Iris pigment epithelial cell (primary cell): ENCODE data around the gene ASPG.
"Not testable (repeated sequence)": the region's sequence is repeated elsewhere in the genome, so short reads cannot be mapped to it uniquely, and the experiment has no call there.

Experiments
- DNase-seq: peaks from one replicate; pipeline ENCODE4 v3.0.0-alpha.2; 2011; ENCODE audit warnings: low read depth

Gene ASPG

GRCh38 chr14:104147346-104148125 is 62.0 kb downstream of the ASPG start:
- DNase-seq: no peak

- no peak for DNase-seq
Observed at GRCh38 chr14:104148433-104149277, 63.2 kb downstream of the ASPG start.

DNA sequence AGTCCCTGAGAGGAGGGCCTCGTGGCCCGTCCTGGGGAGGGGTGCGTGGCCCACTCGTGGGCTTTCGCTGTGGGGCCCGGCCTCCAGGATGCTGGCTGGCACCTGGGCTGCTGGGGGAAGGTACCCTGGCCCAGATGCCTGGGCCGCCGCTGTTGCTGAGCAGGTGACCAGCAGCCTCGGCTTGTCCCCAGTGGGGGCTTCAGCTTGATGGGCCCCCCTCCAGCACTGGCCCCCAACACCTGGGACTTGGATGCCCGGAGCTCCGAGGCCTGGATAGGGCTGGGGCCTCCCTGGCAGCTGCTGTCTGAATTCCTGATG is 63.7 kb downstream of the ASPG start:
- DNase-seq: no peak

GRCh38 chr14:104149617-104150135 is 64.2 kb downstream of the ASPG start:
- peak; percentile 47 for DNase-seq

GRCh38 chr14:104150136-104151025 is 64.9 kb downstream of the ASPG start:
- DNase-seq: peak; percentile 67

DNA sequence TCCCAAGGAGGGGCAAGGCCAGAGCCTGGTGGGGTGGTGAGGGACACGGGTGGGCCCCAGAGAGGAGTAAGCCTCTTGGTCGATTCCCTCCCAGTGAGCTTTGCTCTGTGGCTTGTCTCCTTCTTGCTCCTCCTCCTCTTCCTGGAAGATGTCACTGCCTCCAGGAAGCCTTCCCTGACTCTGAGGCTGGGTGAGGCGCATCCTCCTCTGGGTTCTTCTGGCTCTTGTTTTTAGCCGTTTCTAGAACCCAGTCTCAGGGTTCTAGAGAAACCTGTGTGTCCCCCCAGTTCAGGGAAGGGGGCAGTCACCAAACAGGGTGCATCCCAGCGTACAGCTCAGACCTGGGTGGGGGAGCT is 65.5 kb downstream of the ASPG start:
- DNase-seq: no peak

DNA sequence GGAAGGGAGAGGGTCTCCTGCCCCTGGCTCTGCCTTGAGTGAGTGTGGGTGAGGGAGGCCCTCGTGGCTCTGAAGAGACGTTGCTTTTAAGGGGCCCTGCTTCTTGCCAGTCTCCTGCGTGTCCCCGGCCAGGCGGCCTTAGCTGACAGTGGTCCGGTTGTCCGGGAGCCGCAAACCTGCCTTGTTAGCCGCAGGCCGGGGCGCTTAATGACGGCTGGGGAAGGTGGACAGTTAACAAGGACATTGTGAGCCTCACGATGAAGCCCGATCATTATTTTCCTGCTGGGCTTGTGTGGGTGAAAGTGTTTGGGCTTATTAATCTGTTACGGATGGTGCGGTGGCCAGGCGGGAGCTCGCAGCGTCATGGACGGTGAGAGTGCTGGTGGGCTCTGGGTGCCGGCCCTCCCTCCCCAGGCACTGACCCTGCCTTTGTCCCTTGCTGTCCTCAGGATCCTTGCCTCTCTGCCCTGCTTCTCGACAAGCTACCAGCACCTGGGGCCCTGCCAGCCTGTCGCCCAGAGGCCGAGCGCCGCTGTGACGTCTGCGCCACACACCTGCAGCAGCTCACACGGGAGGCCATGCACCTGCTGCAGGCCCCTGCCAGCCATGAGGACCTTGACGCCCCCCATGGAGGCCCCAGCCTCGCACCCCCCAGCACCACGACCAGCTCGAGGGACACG is 66.2 kb downstream of the ASPG start:
- DNase-seq: no peak

- DNase-seq: no peak
Observed at GRCh38 chr14:104152246-104152575, 66.7 kb downstream of the ASPG start.

GRCh38 chr14:104152686-104153393 is 67.3 kb downstream of the ASPG start:
- no peak for DNase-seq

DNA sequence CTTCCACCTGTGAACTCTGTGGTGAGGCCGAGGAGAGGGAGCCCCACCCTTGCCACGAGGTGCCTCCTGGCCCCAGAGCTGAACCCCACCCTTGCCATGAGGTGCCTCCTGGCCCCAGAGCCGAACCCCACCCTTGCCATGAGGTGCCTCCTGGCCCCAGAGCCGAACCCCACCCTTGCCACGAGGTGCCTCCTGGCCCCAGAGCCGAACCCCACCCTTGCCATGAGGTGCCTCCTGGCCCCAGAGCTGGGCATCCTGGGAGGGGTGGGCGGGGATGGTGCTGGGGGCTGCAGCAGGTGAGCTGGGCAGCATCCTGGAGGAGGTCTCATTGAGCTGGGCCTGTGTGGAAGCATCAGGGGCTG is 67.9 kb downstream of the ASPG start:
- not testable (repeated sequence) for DNase-seq

GRCh38 chr14:104154246-104154645 is 68.7 kb downstream of the ASPG start:
- no peak for DNase-seq

GRCh38 chr14:104155513-104155912 is 70.0 kb downstream of the ASPG start:
- DNase-seq: no peak

DNA sequence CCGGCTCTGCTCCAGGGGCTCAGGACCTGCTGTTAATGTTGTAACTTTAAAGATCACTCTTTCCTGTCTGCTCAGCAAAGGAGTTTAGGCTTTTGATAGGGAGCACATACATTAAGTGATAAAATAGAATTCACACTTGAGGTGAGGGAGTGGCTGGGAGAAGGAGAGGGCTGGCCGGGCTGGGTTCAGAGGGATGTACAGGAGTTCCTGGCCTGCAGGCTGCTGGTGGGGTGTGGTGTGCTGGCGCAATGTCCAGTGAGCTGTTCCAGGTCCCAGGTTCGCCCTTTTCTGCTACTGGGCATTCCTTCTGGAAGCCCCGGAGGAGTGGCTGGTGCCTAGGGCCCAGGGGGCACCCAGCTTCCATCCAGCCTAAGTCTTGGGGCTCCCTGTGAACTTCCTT is 70.6 kb downstream of the ASPG start:
- DNase-seq: no peak

DNA sequence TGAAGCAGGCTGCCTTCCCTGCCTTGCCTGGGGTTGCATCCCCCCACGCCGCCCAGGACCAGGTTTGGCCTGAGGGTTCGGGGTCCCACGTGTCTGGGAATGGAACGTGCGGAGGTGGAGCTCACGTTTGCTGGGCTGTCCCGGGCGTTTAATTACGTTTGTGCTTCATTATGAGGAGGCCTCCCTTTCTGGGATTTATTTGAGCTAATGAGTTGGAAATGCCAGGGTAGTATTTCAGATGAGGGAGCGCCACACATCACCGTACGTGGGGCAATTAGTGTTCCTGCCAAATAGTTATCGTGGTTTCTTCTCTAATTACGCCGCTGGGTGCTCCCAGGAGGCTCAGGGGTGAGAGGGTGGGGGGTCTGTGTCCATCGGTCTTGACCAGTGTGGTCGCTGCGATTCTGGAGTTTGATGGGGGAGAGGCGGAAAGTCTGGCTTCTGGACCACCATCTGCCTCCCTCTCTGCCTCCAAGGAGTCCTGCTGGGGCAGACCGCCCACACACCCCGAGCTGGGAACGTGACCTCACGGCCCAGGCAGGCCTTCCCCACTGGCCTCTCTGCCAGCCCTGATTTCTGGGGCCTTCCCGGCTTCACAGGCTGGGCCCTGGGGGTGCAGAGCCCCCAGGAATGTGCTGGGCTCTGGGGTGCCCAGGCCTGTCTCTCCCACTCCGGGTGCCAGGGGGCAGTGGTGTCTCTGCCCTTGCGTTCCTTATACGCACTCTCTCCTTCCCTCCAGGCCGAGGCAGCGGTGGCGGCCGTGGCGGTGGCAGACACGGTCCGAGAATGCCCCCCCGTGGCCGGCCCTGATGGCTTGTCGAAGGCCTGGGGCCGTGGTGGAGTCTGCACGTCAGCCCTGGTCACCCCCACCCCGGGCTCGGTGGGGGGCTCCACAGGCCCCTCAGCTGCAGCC is 71.8 kb downstream of the ASPG start:
- DNase-seq: no peak

DNA sequence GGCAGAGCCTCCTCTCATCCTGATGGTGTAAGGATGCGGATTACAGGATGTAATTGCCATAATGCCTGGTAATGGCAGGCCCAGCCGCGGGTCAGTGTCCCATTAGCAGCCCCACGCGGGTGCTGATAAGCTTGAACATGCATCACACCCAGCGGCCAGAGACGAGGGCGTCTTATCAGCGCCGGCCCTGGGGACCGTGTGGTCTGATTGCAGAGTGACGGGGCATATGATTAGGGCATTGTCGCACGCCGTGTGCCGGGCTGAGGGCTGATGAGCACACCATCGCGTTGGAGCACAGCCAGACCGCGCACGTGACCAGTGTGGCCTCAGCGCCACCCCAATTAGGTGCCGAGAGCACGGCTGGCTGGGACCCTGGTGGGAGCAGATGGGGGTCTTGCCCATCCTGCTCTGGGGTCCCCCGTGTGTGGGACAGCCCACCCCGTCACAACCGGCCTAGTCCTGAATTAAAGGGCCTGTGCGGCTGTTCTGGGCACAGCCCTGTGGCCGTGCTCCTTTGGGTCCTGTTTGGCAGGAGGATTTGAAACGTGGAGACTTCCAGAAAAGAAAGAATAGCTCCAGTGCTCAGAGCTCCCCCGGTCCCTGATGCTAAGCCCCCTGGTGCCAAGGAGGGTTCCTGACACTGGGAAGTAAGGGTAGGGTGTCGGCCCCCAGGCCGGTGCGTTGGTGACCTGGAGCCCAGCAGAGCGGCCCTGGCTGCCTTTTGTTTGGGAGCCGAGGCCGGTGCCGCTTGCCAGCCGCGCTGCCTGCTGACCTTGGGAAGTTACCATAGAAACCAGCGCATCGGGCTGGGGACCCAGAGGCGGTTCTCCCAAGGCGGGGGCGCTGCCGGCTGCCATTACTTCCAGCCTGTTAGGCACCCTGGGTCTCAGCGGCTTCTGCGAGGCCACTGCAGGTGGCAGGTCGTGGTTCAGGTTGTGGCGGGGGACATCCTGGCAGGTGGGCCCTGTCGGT is 73.6 kb downstream of the ASPG start:
- DNase-seq: no peak

DNA sequence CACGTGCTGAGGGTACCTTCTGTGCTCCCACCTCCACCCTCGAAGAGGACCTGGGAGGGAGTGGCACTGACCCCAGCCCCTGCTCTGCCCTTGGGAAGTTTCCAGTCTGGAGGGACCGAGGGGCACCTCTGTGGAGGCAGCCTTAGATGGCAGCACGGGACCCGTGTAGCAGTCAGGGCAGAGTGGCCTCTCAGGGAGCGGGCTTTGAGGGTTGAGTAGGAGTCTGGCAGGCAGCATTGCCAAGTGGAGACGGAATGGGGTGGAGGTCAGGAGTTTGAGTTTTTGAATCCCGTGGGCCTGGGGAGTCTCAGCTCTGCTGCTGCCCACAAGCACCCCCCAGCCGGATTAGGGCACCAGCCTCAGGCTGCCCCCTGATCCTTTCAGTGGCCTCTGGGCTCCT is 74.5 kb downstream of the ASPG start:
- DNase-seq: no peak

DNA sequence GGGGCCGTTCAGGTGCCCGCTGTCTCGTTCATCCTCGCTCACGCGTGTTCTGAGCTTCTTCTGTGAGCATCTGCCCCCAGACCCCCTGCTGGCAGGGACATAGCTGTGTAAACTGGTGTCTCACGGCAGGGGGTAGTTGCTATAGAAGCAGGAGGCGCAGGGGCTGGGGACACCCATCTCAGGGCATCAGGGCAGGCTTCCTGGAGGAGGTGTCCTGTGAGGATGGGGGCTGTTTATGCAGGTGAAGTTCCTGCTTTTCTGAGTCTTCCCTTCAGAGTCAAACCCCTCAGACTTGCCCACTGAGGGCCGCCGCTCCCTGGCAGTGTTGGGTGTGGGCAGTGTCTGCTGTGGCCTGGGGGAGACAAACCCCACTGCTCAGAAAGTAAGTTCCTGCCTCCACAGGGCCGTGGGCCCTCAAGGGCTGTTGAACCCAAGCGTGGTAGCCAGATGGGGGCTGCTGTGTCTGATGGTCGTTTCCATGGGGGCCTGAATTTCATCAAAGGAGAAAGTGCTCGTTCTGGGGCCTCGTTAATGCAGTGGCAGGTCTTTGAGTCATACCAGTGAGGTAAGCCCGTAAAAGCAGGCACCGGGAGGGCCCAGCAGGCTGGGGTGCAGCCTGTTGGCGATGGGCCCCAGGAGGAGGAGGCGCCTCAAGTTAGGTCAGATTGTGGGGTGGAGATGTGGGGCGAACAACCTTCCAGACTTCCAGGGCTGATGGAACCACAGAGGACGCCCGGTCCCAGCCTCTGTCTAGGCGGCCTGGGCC is 76.3 kb downstream of the ASPG start:
- DNase-seq: no peak

DNA sequence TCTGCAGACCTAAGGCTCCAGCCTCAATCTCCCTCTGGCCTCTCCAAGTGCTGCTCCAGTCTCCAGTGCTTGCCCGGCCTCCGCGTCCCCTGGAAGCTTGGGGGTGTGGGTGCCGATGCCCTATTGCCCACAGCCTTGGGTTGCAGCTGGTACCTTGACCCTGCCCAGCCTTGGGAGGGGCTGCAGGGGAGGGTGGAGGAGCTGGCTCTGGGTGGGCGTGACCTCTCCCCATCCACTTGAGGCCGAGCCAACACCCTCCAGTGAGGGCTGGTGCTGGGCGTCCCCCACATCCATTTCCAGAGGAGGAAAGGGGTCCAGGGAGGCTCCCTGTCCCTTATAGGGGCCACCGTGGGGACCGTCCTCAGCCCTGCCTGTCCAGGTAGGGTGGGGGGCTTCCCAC is 77.0 kb downstream of the ASPG start:
- no peak for DNase-seq
